ENCODE measurements around the gene PECR.

- TF ChIP-seq POLR2AphosphoS5 (IDR thresholded peaks at IDR 0.05; ENCODE audit: low read depth, low read length) (no peak), TAF1 (IDR thresholded peaks at IDR 0.05; ENCODE audit: low read depth, low read length) (no peak)
Measured at GRCh38 chr2:216071111-216071851, 10.3 kb downstream of the PECR start.
